Adrenal gland (tissue), 5 donors: ENCODE data around the gene CDH12.

ENCODE experiments used
- CTCF ChIP-seq, 6 experiments: fragments of 450-650 bp in 4 of 6; fragments of 200-600 bp in 2 of 6; sonication (generic) in 1 of 6; IDR thresholded peaks; 1 replicate in 5 of 6; 2 replicates in 1 of 6; pipeline versions ENCODE4 v1.5.1 to v1.8.0; 2016 to 2021; ENCODE audit warnings: antibody characterized with exemption in 6 of 6, mild to moderate bottlenecking in 2 of 6, moderate library complexity in 1 of 6
- POLR2A ChIP-seq, 2 donors: fragments of 450-650 bp; IDR thresholded peaks; one replicate each; pipeline ENCODE4 v1.6.1; 2017; ENCODE audit warnings: antibody characterized with exemption in 2 of 2, mild to moderate bottlenecking in 2 of 2, moderate library complexity in 1 of 2
- donor health status: DM: no; HTN: no; CAD: no.

GRCh38 chr5:22751536-22751935 lies 101.6 kb downstream of the CDH12 start:
- no peak for TF ChIP-seq CTCF (IDR thresholded peaks at IDR 0.05)
- TF ChIP-seq POLR2A (IDR thresholded peaks at IDR 0.05), result no peak
